ENCODE results near the gene GPATCH4. TPM values are rescaled to one million over a fixed set of nuclear protein-coding genes. Genes with fewer than 3 reads are reported as not detected.
"Not testable (repeated sequence)": the region's sequence is repeated elsewhere in the genome, so short reads cannot be mapped to it uniquely, and the experiment has no call there.

The GPATCH4 gene
- total RNA-seq, 1 donor from 2014 or later, result 30.7 TPM

DNA sequence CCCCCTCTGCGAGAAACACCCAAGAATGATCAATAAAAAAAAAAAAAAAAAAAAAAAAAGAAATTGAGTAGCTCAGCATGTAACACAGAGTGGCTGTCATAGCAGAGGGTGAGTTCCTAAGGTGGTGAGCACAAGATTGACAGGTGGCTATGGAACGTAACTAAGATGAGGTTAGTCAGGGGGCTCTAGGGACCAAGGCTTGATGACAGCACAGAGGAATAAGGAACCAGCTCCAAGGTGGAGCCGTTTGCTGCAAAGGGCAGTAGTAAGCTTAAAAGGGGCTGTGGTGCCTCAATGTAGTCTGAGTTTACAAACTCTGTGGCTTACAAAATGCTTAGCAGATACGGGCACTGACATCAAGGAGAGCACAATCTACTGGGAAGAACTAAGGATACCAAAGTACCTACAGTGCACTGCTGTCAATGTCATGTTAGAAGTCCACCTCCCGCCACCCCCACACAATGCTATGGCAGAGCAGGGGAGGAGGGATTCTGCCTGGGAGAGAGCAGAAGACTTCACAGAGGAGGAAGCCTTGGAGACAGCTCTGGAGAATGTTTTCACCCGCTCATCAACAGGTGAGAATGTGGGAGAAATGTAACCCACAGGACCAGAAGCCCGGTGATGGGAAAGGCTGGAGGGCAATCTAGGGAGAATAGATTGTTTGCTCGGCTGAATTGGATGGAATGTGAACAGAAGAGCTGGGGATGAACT is 42.0 kb downstream of the GPATCH4 start:
- peaks cover 6% of the 10 kb centered on the region for H3K36me3 Mint-ChIP-seq
- H3K27ac Mint-ChIP-seq, result no peak overlapping the region
- H3K4me1 Mint-ChIP-seq (ENCODE audit: unreplicated experiment), result no peaks in the 10 kb centered on the region
- TF ChIP-seq, protein P1, sequence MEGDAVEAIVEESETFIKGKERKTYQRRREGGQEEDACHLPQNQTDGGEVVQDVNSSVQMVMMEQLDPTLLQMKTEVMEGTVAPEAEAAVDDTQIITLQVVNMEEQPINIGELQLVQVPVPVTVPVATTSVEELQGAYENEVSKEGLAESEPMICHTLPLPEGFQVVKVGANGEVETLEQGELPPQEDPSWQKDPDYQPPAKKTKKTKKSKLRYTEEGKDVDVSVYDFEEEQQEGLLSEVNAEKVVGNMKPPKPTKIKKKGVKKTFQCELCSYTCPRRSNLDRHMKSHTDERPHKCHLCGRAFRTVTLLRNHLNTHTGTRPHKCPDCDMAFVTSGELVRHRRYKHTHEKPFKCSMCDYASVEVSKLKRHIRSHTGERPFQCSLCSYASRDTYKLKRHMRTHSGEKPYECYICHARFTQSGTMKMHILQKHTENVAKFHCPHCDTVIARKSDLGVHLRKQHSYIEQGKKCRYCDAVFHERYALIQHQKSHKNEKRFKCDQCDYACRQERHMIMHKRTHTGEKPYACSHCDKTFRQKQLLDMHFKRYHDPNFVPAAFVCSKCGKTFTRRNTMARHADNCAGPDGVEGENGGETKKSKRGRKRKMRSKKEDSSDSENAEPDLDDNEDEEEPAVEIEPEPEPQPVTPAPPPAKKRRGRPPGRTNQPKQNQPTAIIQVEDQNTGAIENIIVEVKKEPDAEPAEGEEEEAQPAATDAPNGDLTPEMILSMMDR (conservative IDR thresholded peaks at IDR 0.05), result no peak
- no peaks in the 10 kb centered on the region for H3K27me3 Mint-ChIP-seq
- DNase-seq (ENCODE audit: extremely low spot score, unreplicated experiment), result no peak
- H3K4me3 Mint-ChIP-seq, result no peak overlapping the region
- no peaks in the 10 kb centered on the region for H3K9me3 Mint-ChIP-seq

DNA sequence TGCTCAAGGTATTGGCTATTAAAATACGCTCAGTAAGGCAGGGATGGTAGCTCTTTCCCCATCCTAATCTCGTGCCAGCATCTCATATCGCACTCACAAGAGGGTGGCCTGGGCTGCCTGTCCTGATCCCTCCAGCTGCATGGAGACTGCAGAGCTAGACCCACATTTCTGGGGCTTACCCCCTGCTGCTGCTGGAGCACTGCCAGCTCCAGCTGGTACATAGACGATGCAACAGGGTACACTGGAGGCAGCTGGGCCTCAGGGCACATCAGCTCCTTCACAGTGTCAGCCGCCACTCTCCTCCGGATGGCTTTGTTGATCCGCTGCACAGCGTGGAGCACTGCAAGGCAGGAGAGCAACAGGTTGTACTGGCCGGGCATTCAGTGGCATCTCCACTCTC is 44.9 kb downstream of the GPATCH4 start:
- Mint-ChIP-seq H3K4me1 (ENCODE audit: unreplicated experiment) (no peaks in the 10 kb centered on the region), H3K27ac (no peak overlapping the region), H3K4me3 (no peak overlapping the region), H3K9me3 (no peaks in the 10 kb centered on the region), H3K36me3 (peaks cover 7% of the 10 kb centered on the region), H3K27me3 (no peaks in the 10 kb centered on the region)
- no peak for DNase-seq (ENCODE audit: extremely low spot score, unreplicated experiment)
- TF ChIP-seq, protein P1 (conservative IDR thresholded peaks at IDR 0.05), result no peak

DNA sequence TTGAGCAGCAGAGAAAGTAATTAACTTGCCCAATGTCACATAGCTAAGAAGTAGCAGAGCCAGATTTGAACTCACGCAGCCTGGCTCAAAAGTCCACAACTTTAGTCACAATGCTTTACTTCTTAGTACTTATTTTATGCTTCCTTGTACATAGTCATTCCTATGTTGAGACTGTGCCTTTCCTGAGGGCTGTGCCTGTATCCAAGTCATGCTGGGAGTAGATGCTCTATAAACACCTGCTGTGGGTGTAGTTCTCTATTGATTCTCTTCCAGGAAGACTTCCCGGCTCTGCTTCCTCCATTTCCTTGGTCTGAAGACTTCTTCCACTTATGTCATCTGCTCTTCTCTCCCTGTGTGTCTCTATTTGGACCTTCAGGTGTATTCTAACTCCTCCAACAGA is 45.6 kb downstream of the GPATCH4 start:
- no peak overlapping the region for H3K27ac Mint-ChIP-seq
- peaks cover 8% of the 10 kb centered on the region for H3K36me3 Mint-ChIP-seq
- no peak overlapping the region for H3K4me3 Mint-ChIP-seq
- no peaks in the 10 kb centered on the region for H3K4me1 Mint-ChIP-seq (ENCODE audit: unreplicated experiment)
- TF ChIP-seq, protein P1 (conservative IDR thresholded peaks at IDR 0.05), result no peak
- DNase-seq (ENCODE audit: extremely low spot score, unreplicated experiment), result no peak
- no peaks in the 10 kb centered on the region for H3K9me3 Mint-ChIP-seq
- H3K27me3 Mint-ChIP-seq, result no peaks in the 10 kb centered on the region

DNA sequence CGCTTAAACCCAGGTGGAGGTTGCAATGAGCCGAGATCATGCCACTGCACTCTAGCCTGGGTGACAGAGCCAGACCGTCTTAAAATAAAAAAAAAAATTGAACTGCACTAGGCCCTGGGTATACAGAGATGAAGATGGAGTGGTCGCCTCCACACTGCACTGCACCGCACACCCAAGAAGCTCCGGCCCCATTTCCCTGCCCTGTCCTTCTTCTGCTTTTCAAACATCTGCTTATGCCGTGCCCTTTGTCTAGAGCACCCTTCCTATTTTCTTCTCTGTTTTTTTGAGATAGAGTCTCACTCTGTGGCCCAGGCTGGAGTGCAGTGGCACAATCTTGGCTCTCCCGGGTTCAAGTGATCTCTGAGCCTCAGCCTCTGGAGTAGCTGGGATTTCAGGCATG is 46.3 kb downstream of the GPATCH4 start:
- no peaks in the 10 kb centered on the region for H3K27me3 Mint-ChIP-seq
- no peak for DNase-seq (ENCODE audit: extremely low spot score, unreplicated experiment)
- no peak overlapping the region for H3K4me3 Mint-ChIP-seq
- H3K36me3 Mint-ChIP-seq, result peaks cover 10% of the 10 kb centered on the region
- H3K4me1 Mint-ChIP-seq (ENCODE audit: unreplicated experiment), result no peaks in the 10 kb centered on the region
- TF ChIP-seq, protein P1 (conservative IDR thresholded peaks at IDR 0.05), result no peak
- H3K27ac Mint-ChIP-seq, result no peak overlapping the region
- no peaks in the 10 kb centered on the region for H3K9me3 Mint-ChIP-seq

DNA sequence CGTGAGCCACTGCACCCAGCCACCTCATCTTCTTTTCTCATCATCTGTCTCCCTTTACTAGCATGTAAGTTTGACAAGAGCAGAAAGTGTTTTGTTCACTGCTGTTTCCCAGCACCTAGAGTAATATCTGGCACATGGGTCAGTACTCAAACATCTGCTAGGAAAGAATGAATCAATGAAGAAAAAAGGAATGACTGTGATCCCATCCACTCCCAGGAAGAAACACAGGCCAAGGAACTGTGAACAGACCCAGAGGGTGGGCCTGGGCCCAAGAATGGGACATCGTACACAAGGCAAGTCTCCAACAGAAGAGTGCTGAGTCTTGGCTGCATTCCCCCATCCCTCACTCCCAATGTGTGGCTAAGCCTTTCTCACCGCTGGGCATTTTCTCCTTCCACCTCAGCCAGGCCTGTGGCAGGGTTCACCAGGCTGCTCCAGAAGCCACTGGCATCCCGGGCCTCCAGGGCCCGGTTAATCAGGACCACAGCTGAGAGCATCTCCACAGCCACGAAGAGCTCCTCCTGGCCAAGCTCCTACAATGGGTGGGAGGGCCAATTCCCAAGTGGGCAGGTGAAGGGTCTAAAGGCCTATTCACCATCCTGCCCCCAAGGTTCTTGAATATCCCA is 47.3 kb downstream of the GPATCH4 start:
- H3K4me3 Mint-ChIP-seq, result no peak overlapping the region
- no peaks in the 10 kb centered on the region for H3K4me1 Mint-ChIP-seq (ENCODE audit: unreplicated experiment)
- TF ChIP-seq, protein P1 (conservative IDR thresholded peaks at IDR 0.05), result no peak
- peaks cover 10% of the 10 kb centered on the region for H3K36me3 Mint-ChIP-seq
- H3K27ac Mint-ChIP-seq, result no peak overlapping the region
- H3K27me3 Mint-ChIP-seq, result no peaks in the 10 kb centered on the region
- no peaks in the 10 kb centered on the region for H3K9me3 Mint-ChIP-seq
- no peak for DNase-seq (ENCODE audit: extremely low spot score, unreplicated experiment)

DNA sequence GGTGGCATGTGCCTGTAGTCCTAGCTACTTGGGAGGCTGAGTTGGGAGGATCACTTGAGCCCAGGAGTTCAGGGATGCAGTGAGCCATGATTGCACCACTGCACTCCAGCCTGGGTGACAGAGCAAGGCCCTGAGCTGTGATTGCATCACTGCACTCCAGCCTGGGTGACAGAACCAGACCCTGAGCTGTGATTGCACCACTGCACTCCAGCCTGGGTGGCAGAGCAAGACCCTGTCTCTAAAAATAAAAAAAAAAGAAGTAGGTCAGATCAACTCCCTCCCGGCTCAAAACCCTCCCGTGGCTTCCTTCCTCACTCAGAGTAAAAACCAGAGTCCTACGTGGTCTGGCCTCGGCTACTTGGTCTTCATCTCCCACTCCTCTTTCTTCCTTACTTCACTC is 48.3 kb downstream of the GPATCH4 start:
- H3K36me3 Mint-ChIP-seq, result peaks cover 10% of the 10 kb centered on the region
- not testable (repeated sequence) for DNase-seq (ENCODE audit: extremely low spot score, unreplicated experiment); H3K4me1 Mint-ChIP-seq (ENCODE audit: unreplicated experiment); H3K9me3 Mint-ChIP-seq; H3K4me3 Mint-ChIP-seq; H3K27me3 Mint-ChIP-seq; H3K27ac Mint-ChIP-seq
